WTC11 (cell line): ENCODE data around the gene TUSC2. TPM values are rescaled to one million over a fixed set of nuclear protein-coding genes. Genes with fewer than 3 reads are reported as not detected.

Source experiments
- ATAC-seq: fragments of 200-7000 bp; cut with Tn5 transposase; 2 replicates; pipeline ENCODE4 v1.10.0; 2021; ENCODE audit warnings: mild to moderate bottlenecking, moderate library complexity
- CTCF ChIA-PET: fragments of 300-600 bp; sonication (Branson Sonifier 250); formaldehyde crosslinking; loops from one replicate; lab custom pipeline; 2021; ENCODE audit warnings: antibody characterized with exemption; lab: Charles Lee
- POLR2A ChIA-PET: fragments of 350-600 bp; sonication (Branson Sonifier 250); formaldehyde crosslinking; loops from one replicate; lab custom pipeline; 2021; ENCODE audit warnings: antibody characterized with exemption; lab: Charles Lee
- DNase-seq: peaks from one replicate; pipeline ENCODE4 v3.0.0; 2021; ENCODE audit warnings: low spot score
- H3K27ac Mint-ChIP-seq: 2 replicates; pipeline ENCODE4 v1.8.0; 2021; ENCODE audit warnings: mixed read lengths
- H3K27me3 Mint-ChIP-seq: 2 replicates; pipeline ENCODE4 v1.8.0; 2021; ENCODE audit warnings: low read depth, mild to moderate bottlenecking, moderate library complexity, mixed read lengths
- H3K36me3 Mint-ChIP-seq: 2 replicates; pipeline ENCODE4 v1.8.0; 2021; ENCODE audit warnings: mixed read lengths
- H3K4me1 Mint-ChIP-seq: 2 replicates; pipeline ENCODE4 v1.8.0; 2022; ENCODE audit warnings: mixed read lengths
- H3K4me3 Mint-ChIP-seq: 2 replicates; pipeline ENCODE4 v1.8.0; 2021; ENCODE audit warnings: mild to moderate bottlenecking, moderate library complexity, mixed read lengths
- H3K9me3 Mint-ChIP-seq: 2 replicates; pipeline ENCODE4 v1.8.0; 2021; ENCODE audit warnings: mixed read lengths
- ARID4B ChIP-seq: sonication (generic); formaldehyde crosslinking; IDR thresholded peaks from 2 replicates; pipeline ENCODE4 v1.8.0; 2023; ENCODE audit warnings: missing genetic modification reagents, mild to moderate bottlenecking, borderline replicate concordance
- ATF2 ChIP-seq: sonication (generic); formaldehyde crosslinking; IDR thresholded peaks from 2 replicates; pipeline ENCODE4 v1.8.1; 2022; ENCODE audit warnings: low read depth, missing genetic modification reagents, borderline replicate concordance
- ATF6 ChIP-seq: sonication (generic); formaldehyde crosslinking; IDR thresholded peaks from 2 replicates; pipeline ENCODE4 v1.8.1; 2023; ENCODE audit warnings: mild to moderate bottlenecking, missing genetic modification reagents
- CREB1 ChIP-seq: sonication (generic); formaldehyde crosslinking; IDR thresholded peaks from 2 replicates; pipeline ENCODE4 v1.8.0; 2023; ENCODE audit warnings: mild to moderate bottlenecking, missing genetic modification reagents
- CREM ChIP-seq: sonication (generic); formaldehyde crosslinking; IDR thresholded peaks from 2 replicates; pipeline ENCODE4 v1.8.1; 2022; ENCODE audit warnings: mild to moderate bottlenecking, missing genetic modification reagents, moderate library complexity
- E2F1 ChIP-seq: sonication (generic); formaldehyde crosslinking; IDR thresholded peaks from 2 replicates; pipeline ENCODE4 v1.8.0; 2022; ENCODE audit warnings: mild to moderate bottlenecking, missing genetic modification reagents
- E2F5 ChIP-seq: sonication (generic); formaldehyde crosslinking; IDR thresholded peaks from 2 replicates; pipeline ENCODE4 v1.8.1; 2022; ENCODE audit warnings: mild to moderate bottlenecking, moderate library complexity, missing genetic modification reagents
- GRHL2 ChIP-seq: fragments of 250-450 bp; sonication (Bioruptor Pico); IDR thresholded peaks from 2 replicates; pipeline ENCODE4 v1.8.0; 2022; ENCODE audit warnings: mild to moderate bottlenecking, moderate library complexity; ENCODE audit not compliant: insufficient replicate concordance, severe bottlenecking
- JAZF1 ChIP-seq: fragments of 250-450 bp; sonication (Bioruptor Pico); IDR thresholded peaks from 2 replicates; pipeline ENCODE4 v1.9.0; 2021; ENCODE audit warnings: moderate library complexity, mild to moderate bottlenecking, inconsistent platforms
- JUN ChIP-seq: sonication (generic); formaldehyde crosslinking; IDR thresholded peaks from 2 replicates; pipeline ENCODE4 v1.8.0; 2023; ENCODE audit warnings: mild to moderate bottlenecking, missing genetic modification reagents
- NR2C2 ChIP-seq: sonication (generic); formaldehyde crosslinking; IDR thresholded peaks from 2 replicates; pipeline ENCODE4 v1.8.0; 2022; ENCODE audit warnings: mild to moderate bottlenecking, missing genetic modification reagents
- SP1 ChIP-seq: sonication (generic); formaldehyde crosslinking; conservative IDR thresholded peaks from 2 replicates; pipeline ENCODE4 v1.8.1; 2022; ENCODE audit warnings: missing genetic modification reagents
- TP53 ChIP-seq: sonication (generic); formaldehyde crosslinking; IDR thresholded peaks from 2 replicates; pipeline ENCODE4 v1.8.1; 2023; ENCODE audit warnings: mild to moderate bottlenecking, missing genetic modification reagents
- ZNF219 ChIP-seq: sonication (generic); formaldehyde crosslinking; IDR thresholded peaks from 2 replicates; pipeline ENCODE4 v1.8.0; 2023; ENCODE audit warnings: missing genetic modification reagents, mild to moderate bottlenecking, borderline replicate concordance
- ZNF263 ChIP-seq: sonication (generic); formaldehyde crosslinking; IDR thresholded peaks from 2 replicates; pipeline ENCODE4 v1.8.1; 2022; ENCODE audit warnings: low read depth, mild to moderate bottlenecking, moderate library complexity, missing genetic modification reagents
- ZNF317 ChIP-seq: sonication (generic); formaldehyde crosslinking; IDR thresholded peaks from 2 replicates; pipeline ENCODE4 v1.8.1; 2023; ENCODE audit warnings: low read depth, mild to moderate bottlenecking, moderate library complexity, missing genetic modification reagents, borderline replicate concordance
- ZNF416 ChIP-seq: fragments of 250-450 bp; sonication (Bioruptor Pico); IDR thresholded peaks from 2 replicates; pipeline ENCODE4 v1.9.0; 2021; ENCODE audit warnings: mild to moderate bottlenecking, inconsistent platforms
- total RNA-seq: library from RNA; stranded (reverse); gene quantifications from 3 replicates; pipeline ENCODE4 v1.2.3, GENCODE V29; 2021

TUSC2 gene
- total RNA-seq, 1 experiment from 2014 or later = 41.1 TPM

- peaks cover 46% of the 10 kb centered on the region for H3K36me3 Mint-ChIP-seq
Measured at GRCh38 chr3:50318163-50318562, 9.9 kb downstream of the TUSC2 start.

GRCh38 chr3:50317300-50317699, 10.7 kb downstream of the TUSC2 start:
- CTCF ChIA-PET = interaction anchor here (2.1 kb wide), 1 partner anchor 14 kb away, joined by 4 read pairs; the partner anchor contains the start of gene HYAL1
- Mint-ChIP-seq H3K36me3 (peaks cover 46% of the 10 kb centered on the region), H3K4me1 (peaks cover 17% of the 10 kb centered on the region), H3K9me3 (peaks cover 5% of the 10 kb centered on the region; the same call in 1 of the 2 replicates), H3K27ac (no peak overlapping the region), H3K27me3 (no peaks in the 10 kb centered on the region), H3K4me3 (no peak overlapping the region)
- no peak for ATAC-seq
- TF ChIP-seq E2F5 (CRISPR knock-in tag) (no peak), NR2C2 (CRISPR knock-in tag) (no peak), SP1 (CRISPR knock-in tag) (no peak), ATF2 (CRISPR knock-in tag) (no peak)
- POLR2A ChIA-PET = interaction anchor here (0.6 kb wide), 1 partner anchor 69 kb away, joined by 3 read pairs; no protein-coding TSS in a partner anchor
- no peak for DNase-seq

More at GRCh38 chr3:50318163-50318562, 9.9 kb downstream of the TUSC2 start:
- Mint-ChIP-seq H3K27ac (no peak overlapping the region), H3K4me3 (no peak overlapping the region; the same call in 1 of the 2 replicates), H3K9me3 (peaks cover 5% of the 10 kb centered on the region; the same call in 1 of the 2 replicates), H3K4me1 (peaks cover 23% of the 10 kb centered on the region), H3K27me3 (no peaks in the 10 kb centered on the region)
- ATAC-seq = no peak
- TF ChIP-seq ARID4B = no peak
- no peak for TF ChIP-seq ZNF416 (CRISPR knock-in tag)
- no peak for TF ChIP-seq GRHL2 (CRISPR knock-in tag)
- TF ChIP-seq TP53 = no peak
- no peak for TF ChIP-seq ZNF317
- TF ChIP-seq CREB1 = no peak
- no peak for TF ChIP-seq ATF6 (CRISPR knock-in tag)
- no peak for TF ChIP-seq E2F1
- no peak for TF ChIP-seq ZNF219 (CRISPR knock-in tag)
- TF ChIP-seq JUN = no peak
- TF ChIP-seq CREM (CRISPR knock-in tag) = no peak
- TF ChIP-seq JAZF1 = no peak
- TF ChIP-seq ZNF263 (CRISPR knock-in tag) = no peak
- POLR2A ChIA-PET = no interaction called here
- DNase-seq = no peak
- CTCF ChIA-PET = interaction anchor here (2.1 kb wide), 1 partner anchor 15 kb away, joined by 4 read pairs; the partner anchor contains the start of gene HYAL1
